ENCODE measurements around the gene CHTOP. TPM values are rescaled to one million over a fixed set of nuclear protein-coding genes. Genes with fewer than 3 reads are reported as not detected.

Gene CHTOP
- total and polyA plus RNA-seq, 2 of the 13 experiments (the other 11 are each of a cell fraction or from before 2014, with no cell fraction given), result 38.0 to 51.9 TPM

DNA sequence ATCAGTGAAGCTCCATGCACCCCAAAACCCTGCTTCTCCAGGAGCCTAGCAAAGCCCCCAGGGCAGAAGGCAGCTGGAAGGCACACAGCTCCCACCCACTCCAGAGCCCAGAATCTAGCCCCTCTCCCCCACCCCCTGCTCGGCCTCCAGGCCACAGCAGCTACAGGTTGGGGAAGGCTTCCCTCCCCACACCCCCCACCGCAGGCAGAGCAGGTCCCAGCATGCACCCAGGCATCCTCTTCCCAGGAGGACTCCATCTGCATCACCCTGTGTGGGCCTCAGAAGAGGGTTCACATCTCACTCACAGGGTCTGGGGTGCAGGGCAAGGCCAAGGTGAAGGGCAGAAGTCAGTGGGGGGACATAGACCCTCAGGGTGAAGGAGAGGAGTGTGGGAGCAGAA is 18.5 kb upstream of the CHTOP start:
- ATAC-seq (no peak), DNase-seq (ENCODE audit: low spot score) (no peak), FAIRE-seq (no peak)
- no peaks in the 10 kb centered on the region for H3K9me3 ChIP-seq (ENCODE audit: low read length)
- H3K9ac ChIP-seq (ENCODE audit: insufficient read depth, low read depth, low read length), result no peak overlapping the region
- CTCF ChIA-PET (ENCODE audit: low intra/inter-chr PET ratio, low total read pairs), result no interaction called here
- no peak for TF ChIP-seq TEAD3 (CRISPR knock-in tag; optimal IDR thresholded peaks at IDR 0.05; ENCODE audit: borderline replicate concordance)
- TF ChIP-seq POLR2AphosphoS5 (IDR thresholded peaks at IDR 0.05; ENCODE audit: low read depth, low read length), result no peak
- TF ChIP-seq BCL6 (CRISPR knock-in tag; IDR thresholded peaks at IDR 0.05), result no peak
- TF ChIP-seq ZNF724P (CRISPR knock-in tag; IDR thresholded peaks at IDR 0.05; ENCODE audit: borderline replicate concordance), result no peak
- no peak for TF ChIP-seq HES4 (CRISPR knock-in tag; IDR thresholded peaks at IDR 0.05; ENCODE audit: borderline replicate concordance)
- TF ChIP-seq, protein P1, sequence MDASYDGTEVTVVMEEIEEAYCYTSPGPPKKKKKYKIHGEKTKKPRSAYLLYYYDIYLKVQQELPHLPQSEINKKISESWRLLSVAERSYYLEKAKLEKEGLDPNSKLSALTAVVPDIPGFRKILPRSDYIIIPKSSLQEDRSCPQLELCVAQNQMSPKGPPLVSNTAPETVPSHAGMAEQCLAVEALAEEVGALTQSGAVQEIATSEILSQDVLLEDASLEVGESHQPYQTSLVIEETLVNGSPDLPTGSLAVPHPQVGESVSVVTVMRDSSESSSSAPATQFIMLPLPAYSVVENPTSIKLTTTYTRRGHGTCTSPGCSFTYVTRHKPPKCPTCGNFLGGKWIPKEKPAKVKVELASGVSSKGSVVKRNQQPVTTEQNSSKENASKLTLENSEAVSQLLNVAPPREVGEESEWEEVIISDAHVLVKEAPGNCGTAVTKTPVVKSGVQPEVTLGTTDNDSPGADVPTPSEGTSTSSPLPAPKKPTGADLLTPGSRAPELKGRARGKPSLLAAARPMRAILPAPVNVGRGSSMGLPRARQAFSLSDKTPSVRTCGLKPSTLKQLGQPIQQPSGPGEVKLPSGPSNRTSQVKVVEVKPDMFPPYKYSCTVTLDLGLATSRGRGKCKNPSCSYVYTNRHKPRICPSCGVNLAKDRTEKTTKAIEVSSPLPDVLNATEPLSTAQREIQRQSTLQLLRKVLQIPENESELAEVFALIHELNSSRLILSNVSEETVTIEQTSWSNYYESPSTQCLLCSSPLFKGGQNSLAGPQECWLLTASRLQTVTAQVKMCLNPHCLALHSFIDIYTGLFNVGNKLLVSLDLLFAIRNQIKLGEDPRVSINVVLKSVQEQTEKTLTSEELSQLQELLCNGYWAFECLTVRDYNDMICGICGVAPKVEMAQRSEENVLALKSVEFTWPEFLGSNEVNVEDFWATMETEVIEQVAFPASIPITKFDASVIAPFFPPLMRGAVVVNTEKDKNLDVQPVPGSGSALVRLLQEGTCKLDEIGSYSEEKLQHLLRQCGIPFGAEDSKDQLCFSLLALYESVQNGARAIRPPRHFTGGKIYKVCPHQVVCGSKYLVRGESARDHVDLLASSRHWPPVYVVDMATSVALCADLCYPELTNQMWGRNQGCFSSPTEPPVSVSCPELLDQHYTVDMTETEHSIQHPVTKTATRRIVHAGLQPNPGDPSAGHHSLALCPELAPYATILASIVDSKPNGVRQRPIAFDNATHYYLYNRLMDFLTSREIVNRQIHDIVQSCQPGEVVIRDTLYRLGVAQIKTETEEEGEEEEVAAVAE (CRISPR knock-in tag; IDR thresholded peaks at IDR 0.05; ENCODE audit: borderline replicate concordance), result no peak
- TF ChIP-seq HOXA7 (CRISPR knock-in tag; IDR thresholded peaks at IDR 0.05), result no peak
- TF ChIP-seq SIN3A (IDR thresholded peaks at IDR 0.05; ENCODE audit: borderline replicate concordance, low read depth, low read length), result no peak
- no peak for TF ChIP-seq ZNF570 (CRISPR knock-in tag; IDR thresholded peaks at IDR 0.05; ENCODE audit: borderline replicate concordance)
- no peak for TF ChIP-seq ZNF567 (CRISPR knock-in tag; IDR thresholded peaks at IDR 0.05; ENCODE audit: borderline replicate concordance)
- no peak for TF ChIP-seq SETDB1 (CRISPR knock-in tag; IDR thresholded peaks at IDR 0.05; ENCODE audit: borderline replicate concordance)
- no peak for TF ChIP-seq ATF3 (CRISPR knock-in tag; IDR thresholded peaks at IDR 0.05)
- H3K4me2 ChIP-seq (ENCODE audit: low read depth, low read length), result peak overlapping the region; percentile 41; the same call in 1 of the 2 replicates
- H3K27ac ChIP-seq (ENCODE audit: extremely low read length, insufficient read depth, low read length), result no peak overlapping the region
- no peak overlapping the region for H2AFZ ChIP-seq (ENCODE audit: low read length)
- intact Hi-C loops (cut with micrococcal nuclease; ENCODE audit: unreplicated experiment), result no loop called here
- no peaks in the 10 kb centered on the region for H3K27me3 ChIP-seq (ENCODE audit: control insufficient read depth in 1 of 2, insufficient read depth in 2 of 2, low read length in 2 of 2)
- no TSS peak for BruUV-seq (replicated peaks)
- H3K4me1 ChIP-seq (ENCODE audit: insufficient read depth, low read length), result peaks cover 65% of the 10 kb centered on the region
- in situ Hi-C loops (cut with HindIII; ENCODE audit: extremely low pct_ligation_motif_present, low pct_unique_long_range_greater_than_20kb), result no loop called here
- 56% methylated on average over 2 of the region's 2 CpGs for WGBS (ENCODE audit: low lambda C conversion rate)
- POLR2A ChIA-PET, result interaction anchor here (0.8 to 12.2 kb wide), 5 partner anchors 10 to 363 kb away, joined by 3 to 390 read pairs (median 14); partner anchors contain the start of genes CHTOP, JTB, S100A1 and S100A13
- H4K20me1 ChIP-seq (ENCODE audit: insufficient read depth, low read length), result no peaks in the 10 kb centered on the region
- peaks cover 0 to 1% of the 10 kb centered on the region in 2 experiments; a peak in 1 of 5 replicates for H3K36me3 ChIP-seq (replicated peaks in 1 of 2; ENCODE audit: control insufficient read depth in 1 of 2, insufficient read depth in 2 of 2, low read length in 2 of 2)
- H3K4me3 ChIP-seq (replicated peaks in 1 of 3; ENCODE audit: insufficient read depth in 1 of 3, low read depth in 2 of 3, low read length in 3 of 3), result no peak overlapping the region
- peaks cover 6% of the 10 kb centered on the region for H3K79me2 ChIP-seq (ENCODE audit: insufficient read depth, low read length)

Measured in HepG2 (cell line).